Bronchial epithelial cell (primary cell): Measurements from ENCODE around the gene TTK. TPM values are rescaled to one million over a fixed set of nuclear protein-coding genes. Genes with fewer than 3 reads are reported as not detected.

Source experiments
- DNase-seq: peaks from one replicate; pipeline ENCODE4 v3.0.0-alpha.2; 2010; ENCODE audit warnings: low read depth
- FAIRE-seq: peaks from 2 replicates; lab custom pipeline; 2011; peaks lifted over from hg19 to GRCh38; lab: Jason Lieb, UNC
- H3K27me3 ChIP-seq: 2 replicates; pipeline ENCODE4 v1.5.1; 2011; ENCODE audit warnings: low read length; ENCODE audit not compliant: control insufficient read depth, insufficient read depth
- H3K36me3 ChIP-seq: 2 replicates; pipeline ENCODE4 v1.5.1; 2011; ENCODE audit warnings: low read length; ENCODE audit not compliant: control insufficient read depth, insufficient read depth
- H3K4me3 ChIP-seq: 2 replicates; pipeline ENCODE4 v1.5.1; 2011; ENCODE audit warnings: mild to moderate bottlenecking, low read depth, low read length, control low read depth
- total RNA-seq: library from RNA; depleted of rRNA; stranded (reverse); fragments of >200 nt; gene quantifications from 2 replicates; pipeline ENCODE4 v1.2.1, GENCODE V29; 2014
- TF ChIP-seq, protein P1 (sequence below): IDR thresholded peaks from 2 replicates; pipeline ENCODE4 v1.5.1; 2011; ENCODE audit warnings: mild to moderate bottlenecking, moderate library complexity, low read length, control low read depth, inconsistent platforms; ENCODE audit not compliant: insufficient read depth, severe bottlenecking

The TTK gene
- total RNA-seq, 1 donor from 2014 or later, result 0.26 TPM

DNA sequence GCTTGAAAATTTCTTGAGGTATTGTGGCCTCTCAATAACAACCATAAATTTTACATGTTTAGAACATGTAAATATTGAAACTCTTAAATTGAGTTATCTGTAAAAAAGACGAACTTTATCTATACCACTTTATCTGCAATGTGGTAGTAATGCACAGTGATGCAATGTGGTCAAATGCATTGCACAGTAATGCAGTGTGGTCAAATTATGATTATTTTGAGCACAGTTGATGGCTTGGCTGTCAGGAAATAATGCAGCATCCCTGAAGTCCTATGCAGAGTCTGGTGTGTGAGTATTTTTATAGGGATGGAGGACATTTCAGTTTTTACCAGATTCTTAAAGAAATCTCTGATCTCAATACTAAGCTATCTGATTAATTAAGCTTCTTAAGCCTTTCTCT is 5.1 kb downstream of the TTK start:
- TF ChIP-seq, protein P1, sequence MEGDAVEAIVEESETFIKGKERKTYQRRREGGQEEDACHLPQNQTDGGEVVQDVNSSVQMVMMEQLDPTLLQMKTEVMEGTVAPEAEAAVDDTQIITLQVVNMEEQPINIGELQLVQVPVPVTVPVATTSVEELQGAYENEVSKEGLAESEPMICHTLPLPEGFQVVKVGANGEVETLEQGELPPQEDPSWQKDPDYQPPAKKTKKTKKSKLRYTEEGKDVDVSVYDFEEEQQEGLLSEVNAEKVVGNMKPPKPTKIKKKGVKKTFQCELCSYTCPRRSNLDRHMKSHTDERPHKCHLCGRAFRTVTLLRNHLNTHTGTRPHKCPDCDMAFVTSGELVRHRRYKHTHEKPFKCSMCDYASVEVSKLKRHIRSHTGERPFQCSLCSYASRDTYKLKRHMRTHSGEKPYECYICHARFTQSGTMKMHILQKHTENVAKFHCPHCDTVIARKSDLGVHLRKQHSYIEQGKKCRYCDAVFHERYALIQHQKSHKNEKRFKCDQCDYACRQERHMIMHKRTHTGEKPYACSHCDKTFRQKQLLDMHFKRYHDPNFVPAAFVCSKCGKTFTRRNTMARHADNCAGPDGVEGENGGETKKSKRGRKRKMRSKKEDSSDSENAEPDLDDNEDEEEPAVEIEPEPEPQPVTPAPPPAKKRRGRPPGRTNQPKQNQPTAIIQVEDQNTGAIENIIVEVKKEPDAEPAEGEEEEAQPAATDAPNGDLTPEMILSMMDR, result no peak
- H3K27me3 ChIP-seq, result no peaks in the 10 kb centered on the region
- DNase-seq (no peak), FAIRE-seq (no peak)
- no peak overlapping the region for H3K4me3 ChIP-seq
- H3K36me3 ChIP-seq, result no peaks in the 10 kb centered on the region

DNA sequence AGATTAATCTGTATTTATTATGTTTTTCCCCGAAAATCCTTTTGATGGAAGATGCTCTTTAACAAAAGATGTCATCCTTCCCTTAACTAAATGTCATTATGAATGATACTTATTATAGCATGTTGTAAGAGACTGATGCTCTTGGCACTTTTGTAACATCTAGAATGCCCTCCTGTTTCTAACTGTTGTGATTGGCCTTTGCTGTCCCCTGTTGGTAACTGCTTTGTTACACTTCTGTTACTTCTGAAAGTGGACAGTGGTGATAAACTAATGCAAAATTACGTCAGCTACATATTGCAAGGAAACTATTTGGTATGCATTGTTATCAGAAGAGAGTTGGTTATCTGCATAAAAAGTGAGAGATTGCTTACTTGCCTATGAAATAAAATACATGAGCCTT is 5.8 kb downstream of the TTK start:
- H3K4me3 ChIP-seq, result no peak overlapping the region
- no peaks in the 10 kb centered on the region for H3K27me3 ChIP-seq
- no peaks in the 10 kb centered on the region for H3K36me3 ChIP-seq
- DNase-seq (no peak), FAIRE-seq (no peak)
- TF ChIP-seq, protein P1, result no peak

DNA sequence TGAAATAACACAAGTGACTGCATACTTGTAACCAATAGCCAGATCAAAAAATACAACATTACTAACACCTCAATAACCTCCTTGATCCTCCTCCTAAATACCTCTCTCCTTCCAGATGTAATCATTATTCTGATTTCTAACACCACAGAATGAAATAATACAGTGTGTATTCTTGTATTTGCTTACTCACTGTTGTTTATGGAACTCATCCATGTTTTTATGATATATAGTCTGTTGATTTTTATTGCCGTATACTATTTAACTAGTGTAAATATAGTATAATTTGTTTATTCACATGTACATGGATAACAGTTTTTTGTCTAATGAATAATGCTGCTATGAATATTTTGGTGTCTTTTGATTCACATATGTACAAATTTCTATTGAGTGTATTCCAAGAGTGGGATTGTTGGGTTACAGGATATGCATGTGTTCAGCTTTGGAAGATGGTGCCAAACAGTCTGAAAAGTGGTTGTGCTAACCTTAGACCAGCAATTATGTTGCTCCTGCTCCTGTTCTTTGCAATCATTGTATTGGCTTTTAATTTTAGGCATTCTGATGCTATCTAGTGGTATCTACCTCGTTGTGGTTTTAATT is 11.5 kb downstream of the TTK start:
- FAIRE-seq (no peak), DNase-seq (no peak)
- Histone ChIP-seq H3K4me3 (no peak overlapping the region), H3K27me3 (no peaks in the 10 kb centered on the region), H3K36me3 (no peaks in the 10 kb centered on the region)
- TF ChIP-seq, protein P1, result no peak

DNA sequence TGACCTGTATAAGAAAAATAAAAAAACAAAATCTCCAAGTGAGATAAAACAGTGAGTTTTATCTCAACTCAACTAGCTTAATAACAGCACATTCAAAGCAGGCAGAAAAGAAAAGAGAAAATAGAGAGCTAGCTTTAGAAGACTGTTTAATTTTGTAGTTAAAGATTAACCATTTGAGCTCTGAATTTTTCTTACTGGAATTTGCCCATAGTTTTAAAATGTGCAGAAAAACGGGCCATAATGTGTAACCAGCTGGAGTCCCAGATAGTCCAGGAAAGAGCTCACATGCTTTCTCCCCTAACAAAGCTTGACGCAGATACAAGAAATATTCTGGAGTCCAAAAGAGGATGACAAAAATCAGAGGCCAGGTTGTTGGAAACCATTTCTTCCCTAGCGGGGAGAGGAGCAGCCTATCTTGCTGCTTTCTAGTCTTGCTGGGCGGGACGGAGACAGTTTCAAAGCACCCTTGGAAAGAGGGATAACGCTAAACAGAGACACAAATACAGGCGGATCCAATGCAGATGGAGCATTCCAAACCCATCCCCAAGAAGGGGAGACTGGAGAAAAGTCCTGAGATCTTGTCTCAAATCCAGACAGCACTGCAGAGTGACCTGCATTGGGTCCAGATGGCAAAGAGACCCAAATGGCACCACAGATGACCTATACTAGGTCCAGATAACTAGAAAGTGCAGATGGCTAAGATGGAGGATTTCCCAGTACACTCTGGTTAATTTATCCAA is 16.1 kb downstream of the TTK start:
- FAIRE-seq, result peak; percentile 13

DNA sequence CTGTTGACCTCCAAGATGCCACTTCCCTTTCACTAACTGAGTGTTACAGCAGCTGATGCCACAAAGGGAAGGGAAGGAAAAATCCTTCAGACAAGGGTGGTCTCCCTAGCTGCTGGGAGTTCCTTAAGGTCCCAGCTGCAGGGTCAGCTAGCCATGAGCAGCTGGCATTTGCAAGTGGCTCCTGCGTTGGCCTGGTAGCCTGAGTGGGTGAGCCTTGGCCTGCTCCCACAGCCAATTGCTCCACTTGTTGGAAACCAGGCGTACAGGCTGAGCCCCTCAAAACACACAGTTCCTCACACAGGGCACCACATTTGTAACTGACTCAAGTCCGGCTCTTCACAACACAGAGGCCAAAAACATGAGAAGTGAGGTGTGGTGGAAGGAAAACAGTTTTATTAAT is 16.7 kb downstream of the TTK start:
- Histone ChIP-seq H3K27me3 (no peaks in the 10 kb centered on the region), H3K36me3 (no peaks in the 10 kb centered on the region), H3K4me3 (no peak overlapping the region)
- FAIRE-seq (no peak), DNase-seq (no peak)
- TF ChIP-seq, protein P1, result no peak

More for the DNA sequence above, 16.1 kb downstream of the TTK start:
- DNase-seq, result no peak
- TF ChIP-seq, protein P1, result no peak
- Histone ChIP-seq H3K4me3 (no peak overlapping the region), H3K27me3 (no peaks in the 10 kb centered on the region), H3K36me3 (no peaks in the 10 kb centered on the region)
